K562 (cell line): ENCODE data around the gene SIK1. TPM values are rescaled to one million over a fixed set of nuclear protein-coding genes. Genes with fewer than 3 reads are reported as not detected.

Experiments used
- ATAC-seq: fragments of 200-7000 bp; cut with Tn5 transposase; 3 replicates; pipeline ENCODE4 v1.9.1; 2020; ENCODE audit warnings: moderate library complexity
- BruUV-seq: library from RNA; stranded (reverse); fragments of 400-500 nt; replicated peaks from 2 replicates; lab custom pipeline; 2021; lab: Mats Ljungman, UMichigan
- CTCF ChIA-PET: fragments of 300-600 bp; formaldehyde crosslinking; extraction: SDS; loops from one replicate; lab custom pipeline; 2021; ENCODE audit warnings: low intra/inter-chr PET ratio; lab: Yijun Ruan, JAX
- POLR2A ChIA-PET: fragments of 300-600, 350-650 bp; sonication (Branson Sonifier 250); formaldehyde crosslinking; extraction: SDS; loops from one replicate; lab custom pipeline; 2021; ENCODE audit warnings: antibody characterized with exemption, inconsistent platforms; lab: Yijun Ruan, JAX
- DNase-seq, 4 experiments: peaks; one replicate each; pipeline versions ENCODE4 v3.0.0 to v3.0.0-alpha.2; 2011 to 2018; ENCODE audit warnings: low spot score in 3 of 4, mixed read lengths in 3 of 4; ENCODE audit errors: extremely low read depth in 1 of 4
- FAIRE-seq: peaks from 2 replicates; lab custom pipeline; 2011; peaks lifted over from hg19 to GRCh38; lab: Jason Lieb, UNC
- H2AFZ ChIP-seq: 2 replicates; pipeline ENCODE4 v1.6.0; 2011; ENCODE audit warnings: low read depth, low read length, control low read depth, inconsistent platforms
- H3K27ac ChIP-seq: fragments of 200-600 bp; 3 replicates; pipeline ENCODE4 v1.8.0; 2011; ENCODE audit warnings: low read depth, mild to moderate bottlenecking, control low read depth, inconsistent platforms, low read length, moderate library complexity, mixed read lengths; ENCODE audit errors: extremely low read depth
- H3K27me3 ChIP-seq, 2 experiments: fragments of 300-600 bp in 1 of 2; 2 replicates in 1 of 2; 3 replicates in 1 of 2; pipeline versions ENCODE4 v1.6.0 to v1.8.0; 2011; ENCODE audit warnings: inconsistent platforms in 2 of 2, low read length in 2 of 2, mild to moderate bottlenecking in 1 of 2, mixed read lengths in 1 of 2, moderate library complexity in 1 of 2; ENCODE audit not compliant: control insufficient read depth in 2 of 2, insufficient read depth in 2 of 2
- H3K36me3 ChIP-seq: fragments of 300-600 bp; 3 replicates; pipeline ENCODE4 v1.8.0; 2011; ENCODE audit warnings: mild to moderate bottlenecking, low read length, inconsistent platforms; ENCODE audit not compliant: control insufficient read depth, insufficient read depth
- H3K4me1 ChIP-seq, 2 experiments: fragments of 200-600 bp in 1 of 2; replicated peaks in 1 of 2; 2 replicates in 1 of 2; 3 replicates in 1 of 2; pipeline versions ENCODE4 v1.5.1 to v1.8.0; 2011; ENCODE audit warnings: inconsistent platforms in 2 of 2, low read length in 2 of 2, mild to moderate bottlenecking in 1 of 2, mixed read lengths in 1 of 2, moderate library complexity in 1 of 2; ENCODE audit not compliant: control insufficient read depth in 2 of 2, insufficient read depth in 2 of 2
- H3K4me2 ChIP-seq: 2 replicates; pipeline ENCODE4 v1.6.1; 2011; ENCODE audit warnings: low read length, control low read depth, inconsistent platforms, mixed read lengths; ENCODE audit not compliant: insufficient read depth
- H3K4me3 ChIP-seq: fragments of 200-600 bp; sonication (generic), shearing (Covaris generic); 2 replicates; pipeline ENCODE4 v1.5.1; 2016; ENCODE audit warnings: control low read depth, inconsistent platforms
- H3K79me2 ChIP-seq: fragments of 200-600 bp; 3 replicates; pipeline ENCODE4 v1.8.0; 2011; ENCODE audit warnings: low read length, inconsistent platforms; ENCODE audit not compliant: control insufficient read depth, insufficient read depth
- H3K9ac ChIP-seq, 2 experiments: 2 replicates each; pipeline versions ENCODE4 v1.6.0 to v1.6.1; 2011; ENCODE audit warnings: low read depth in 2 of 2, low read length in 2 of 2, control low read depth in 1 of 2, inconsistent platforms in 1 of 2, mild to moderate bottlenecking in 1 of 2, mixed read lengths in 1 of 2; ENCODE audit not compliant: insufficient read depth in 1 of 2
- H3K9me1 ChIP-seq: one replicate; pipeline ENCODE4 v1.6.0; 2011; ENCODE audit warnings: inconsistent platforms, mild to moderate bottlenecking, low read length, moderate library complexity; ENCODE audit not compliant: control insufficient read depth, insufficient read depth
- H3K9me3 ChIP-seq: replicated peaks from 2 replicates; pipeline ENCODE4 v1.5.1; 2011; ENCODE audit warnings: low read depth, low read length, inconsistent platforms; ENCODE audit not compliant: control insufficient read depth, insufficient read depth
- H4K20me1 ChIP-seq: replicated peaks from 2 replicates; pipeline ENCODE4 v1.6.1; 2011; ENCODE audit warnings: low read length, inconsistent platforms, mixed read lengths; ENCODE audit not compliant: control insufficient read depth, insufficient read depth
- ARNT ChIP-seq, 2 experiments: fragments of 450-650 bp; IDR thresholded peaks; 2 replicates each; pipeline ENCODE4 v1.6.1; 2016; ENCODE audit warnings: mild to moderate bottlenecking in 1 of 2
- CBX1 ChIP-seq: sonication (generic); IDR thresholded peaks from 2 replicates; pipeline ENCODE4 v1.6.1; 2016; ENCODE audit warnings: antibody characterized with exemption, low read depth, mild to moderate bottlenecking
- HIVEP1 ChIP-seq: fragments of 250-450 bp; sonication (Bioruptor Pico); IDR thresholded peaks from 2 replicates; pipeline ENCODE4 v1.4.0; 2020; ENCODE audit warnings: mild to moderate bottlenecking
- MYBL2 ChIP-seq, 2 experiments: fragments of 450-650 bp in 1 of 2; sonication (generic) in 1 of 2; formaldehyde crosslinking in 1 of 2; IDR thresholded peaks; 2 replicates each; pipeline versions ENCODE4 v1.6.1 to v1.8.1; 2017 to 2022; ENCODE audit warnings: borderline replicate concordance in 1 of 2, inconsistent platforms in 1 of 2, low read depth in 1 of 2, mild to moderate bottlenecking in 1 of 2, missing genetic modification reagents in 1 of 2, moderate library complexity in 1 of 2
- PURB ChIP-seq: sonication (generic); formaldehyde crosslinking; IDR thresholded peaks from 2 replicates; pipeline ENCODE4 v1.9.0; 2021; ENCODE audit warnings: low read depth, mild to moderate bottlenecking, missing genetic modification reagents
- SAP30 ChIP-seq: fragments of 200-600 bp; sonication (generic); IDR thresholded peaks from 2 replicates; pipeline ENCODE4 v1.6.1; 2012; ENCODE audit warnings: borderline replicate concordance, low read depth, mild to moderate bottlenecking, moderate library complexity, low read length, control low read depth, inconsistent platforms; ENCODE audit not compliant: insufficient read depth, poor library complexity, severe bottlenecking
- TAF1 ChIP-seq: IDR thresholded peaks from 2 replicates; pipeline ENCODE4 v1.6.1; 2011; ENCODE audit warnings: mild to moderate bottlenecking, low read length, moderate library complexity; ENCODE audit not compliant: insufficient read depth, control insufficient read depth, severe bottlenecking; ENCODE audit errors: extremely low read depth
- ZNF3 ChIP-seq: fragments of 250-450 bp; sonication (Bioruptor Pico); IDR thresholded peaks from 2 replicates; pipeline ENCODE4 v1.5.0; 2021; ENCODE audit warnings: mild to moderate bottlenecking, moderate library complexity
- WGBS: fragments of 100-300 bp; shearing (Covaris generic); methylation state at CpG from one replicate; pipeline ENCODE4 v1.1.6; 2016; ENCODE audit warnings: low coverage, mixed read lengths; ENCODE audit not compliant: insufficient coverage; ENCODE audit errors: missing lambda C conversion rate; 5-methylcytosine and 5-hydroxymethylcytosine counted together
- in situ Hi-C: fragments of 300-500 bp; cut with MboI; formaldehyde crosslinking; loops from 4 replicates; pipeline ENCODE4 v1.15.0; 2018; ENCODE audit warnings: inconsistent platforms, mixed read lengths
- intact Hi-C: fragments of 100-400 bp; cut with micrococcal nuclease; formaldehyde crosslinking; loops from 2 replicates; pipeline ENCODE4 v1.14.2; 2022
- polyA plus RNA-seq, 8 experiments: library from polyadenylated mRNA; depleted of rRNA in 4 of 8; stranded (reverse) in 5 of 8; unstranded in 3 of 8; fragments of >200 nt; fragmentation: Nextera tagmentation in 2 of 8; fragmentation: Illumina TruSeq in 1 of 8; extraction: Ambion mirVana in 2 of 8; extraction: Trizol in 1 of 8; gene quantifications; 2 replicates each; pipeline versions ENCODE4 v1.2.1 to v1.2.3, GENCODE V29; 2011 to 2014; ENCODE audit warnings: inconsistent platforms in 1 of 8, missing spikeins in 1 of 8
- total RNA-seq, 7 experiments: library from RNA; depleted of rRNA in 6 of 7; stranded (reverse); fragments of >200 nt in 6 of 7; fragmentation: Illumina TruSeq in 2 of 7; extraction: Trizol in 2 of 7; gene quantifications; 2 replicates each; pipeline versions ENCODE4 v1.2.1 to v1.2.3, GENCODE V29; 2011 to 2021; ENCODE audit warnings: low replicate concordance in 1 of 7
- TF ChIP-seq, protein P1 (sequence below), 2 experiments: fragments of 250-450 bp in 1 of 2; fragments of 450-650 bp in 1 of 2; sonication (Bioruptor Pico) in 1 of 2; IDR thresholded peaks; 2 replicates each; pipeline versions ENCODE4 v1.6.1 to v1.8.0; 2016 to 2021; ENCODE audit warnings: mild to moderate bottlenecking in 2 of 2, moderate library complexity in 2 of 2, missing compliant biosample characterization in 1 of 2, missing genetic modification characterization in 1 of 2
- TF ChIP-seq, protein P2 (sequence below): fragments of 250-450 bp; sonication (Bioruptor Pico); IDR thresholded peaks from 2 replicates; pipeline ENCODE4 v1.6.1; 2021; ENCODE audit warnings: mild to moderate bottlenecking

Gene SIK1
- total and polyA plus RNA-seq, 9 of the 15 experiments (the other 6 are each of a cell fraction or from before 2014, with no cell fraction given), result 0.45 to 4.3 (median 1.8) TPM; not detected in 2

DNA sequence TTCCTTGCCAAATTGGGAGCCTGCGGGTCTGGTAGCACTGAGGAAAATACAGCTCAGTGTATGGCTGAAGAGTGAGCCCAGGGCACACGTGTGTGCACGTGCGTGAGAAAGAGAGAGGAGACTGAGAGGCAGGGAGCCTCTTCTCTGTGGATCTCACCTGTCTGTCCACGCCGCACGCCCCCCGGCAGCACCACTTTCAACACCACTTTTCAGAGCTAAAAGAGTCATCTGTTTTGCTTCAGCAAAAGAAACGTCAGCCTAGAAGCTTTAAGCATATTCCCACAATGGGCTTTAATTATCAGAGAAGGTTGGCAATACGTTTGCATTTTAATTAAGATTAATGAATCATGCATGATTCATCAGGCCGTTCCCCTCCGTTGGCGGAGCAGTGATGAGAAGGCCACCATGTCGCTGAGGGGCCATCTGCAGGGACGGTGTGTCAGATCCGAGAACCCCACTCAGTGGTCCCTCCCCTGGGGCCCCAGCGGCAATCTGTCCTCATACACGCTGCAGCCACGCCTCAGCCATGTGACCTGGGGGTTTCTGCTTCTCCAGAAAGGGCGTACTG lies 56.8 kb downstream of the SIK1 start:
- TF ChIP-seq ARNT (IDR thresholded peaks at IDR 0.05), result no peak
- no peak for TF ChIP-seq HIVEP1 (CRISPR knock-in tag)
- no peak for TF ChIP-seq TAF1
- no peak for TF ChIP-seq ZNF3 (CRISPR knock-in tag)
- no peak for TF ChIP-seq SAP30
- no peak for TF ChIP-seq PURB (CRISPR knock-in tag)
- no peak for TF ChIP-seq MYBL2 (IDR thresholded peaks at IDR 0.05; ENCODE audit: low read depth)
- no peak for TF ChIP-seq MYBL2 (CRISPR knock-in tag; IDR thresholded peaks at IDR 0.05; ENCODE audit: borderline replicate concordance)
- TF ChIP-seq, protein P1, sequence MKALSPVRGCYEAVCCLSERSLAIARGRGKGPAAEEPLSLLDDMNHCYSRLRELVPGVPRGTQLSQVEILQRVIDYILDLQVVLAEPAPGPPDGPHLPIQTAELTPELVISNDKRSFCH (CRISPR knock-in tag; IDR thresholded peaks at IDR 0.05), result no peak
- TF ChIP-seq, protein P1 (tag; IDR thresholded peaks at IDR 0.05), result no peak
- TF ChIP-seq, protein P2, sequence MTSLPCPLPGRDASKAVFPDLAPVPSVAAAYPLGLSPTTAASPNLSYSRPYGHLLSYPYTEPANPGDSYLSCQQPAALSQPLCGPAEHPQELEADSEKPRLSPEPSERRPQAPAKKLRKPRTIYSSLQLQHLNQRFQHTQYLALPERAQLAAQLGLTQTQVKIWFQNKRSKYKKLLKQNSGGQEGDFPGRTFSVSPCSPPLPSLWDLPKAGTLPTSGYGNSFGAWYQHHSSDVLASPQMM, result no peak
- TF ChIP-seq CBX1, result no peak
- H3K9me3 ChIP-seq, result no peaks in the 10 kb centered on the region
- 8% methylated on average over 20 of the region's 20 CpGs for WGBS
- H2AFZ ChIP-seq, result no peak overlapping the region
- H3K79me2 ChIP-seq, result no peaks in the 10 kb centered on the region
- no peaks in the 10 kb centered on the region for H3K36me3 ChIP-seq
- ATAC-seq, result no peak
- ChIA-PET CTCF (no interaction called here), POLR2A (no interaction called here)
- H4K20me1 ChIP-seq, result peaks cover 26% of the 10 kb centered on the region
- H3K4me3 ChIP-seq, result no peak overlapping the region
- no peak overlapping the region for H3K9ac ChIP-seq
- peaks cover 36 to 93% of the 10 kb centered on the region in 2 experiments for H3K27me3 ChIP-seq
- intact Hi-C loops, result no loop called here
- BruUV-seq, result no TSS peak
- peaks cover 0 to 18% of the 10 kb centered on the region in 2 experiments; a peak in 2 of 5 replicates for H3K4me1 ChIP-seq
- DNase-seq, result no peak
- no peak overlapping the region for H3K27ac ChIP-seq
- peaks cover 4% of the 10 kb centered on the region for H3K9me1 ChIP-seq
- no peak overlapping the region for H3K4me2 ChIP-seq
- FAIRE-seq, result no peak
- in situ Hi-C loops, result no loop called here
